GM21576 (cell line): Measurements from ENCODE around the gene PARVA.

Source experiments
- ATAC-seq: cut with Tn5 transposase; IDR thresholded peaks from one replicate; pipeline ENCODE4 v1.9.1; 2021; ENCODE audit warnings: mild to moderate bottlenecking, moderate library complexity; ENCODE audit not compliant: unreplicated experiment

PARVA gene

DNA sequence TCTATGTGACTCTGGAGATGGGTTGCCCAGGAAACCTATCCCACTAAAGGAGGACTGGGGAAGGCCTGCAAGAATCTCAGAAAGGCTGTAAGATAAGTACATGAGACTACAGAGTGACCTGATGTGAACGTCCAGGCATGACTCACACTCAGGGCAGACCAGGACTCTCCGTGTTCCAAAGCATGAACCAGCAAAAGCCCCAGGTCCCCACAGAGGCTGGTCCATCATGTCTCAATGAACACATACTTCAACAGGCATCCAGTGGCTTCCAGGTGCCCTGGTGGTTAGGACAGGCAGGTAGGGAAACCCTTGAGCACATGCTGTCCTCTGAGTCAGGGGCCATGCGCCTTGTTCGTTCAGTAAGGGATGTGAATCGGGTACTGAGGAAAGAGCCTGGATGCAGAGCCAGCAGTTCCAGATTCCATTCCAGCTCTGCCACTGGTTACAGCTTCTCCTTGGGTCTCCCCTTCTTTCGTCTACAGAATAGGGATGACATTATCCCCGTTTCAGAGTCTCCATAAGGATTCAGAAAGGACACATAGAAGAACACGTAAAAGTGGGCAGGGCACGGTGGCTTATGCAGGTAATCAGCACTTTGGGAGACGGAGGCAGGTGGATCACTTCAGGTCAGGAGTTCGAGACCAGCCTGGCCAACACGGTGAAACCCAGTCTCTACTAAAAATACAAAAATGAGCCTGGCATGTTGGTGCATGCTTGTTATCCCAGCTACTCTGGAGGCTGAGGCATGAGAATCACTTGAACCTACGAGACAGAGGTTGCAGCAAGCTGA, 167.8 kb downstream of the PARVA start:
- no peak for ATAC-seq

DNA sequence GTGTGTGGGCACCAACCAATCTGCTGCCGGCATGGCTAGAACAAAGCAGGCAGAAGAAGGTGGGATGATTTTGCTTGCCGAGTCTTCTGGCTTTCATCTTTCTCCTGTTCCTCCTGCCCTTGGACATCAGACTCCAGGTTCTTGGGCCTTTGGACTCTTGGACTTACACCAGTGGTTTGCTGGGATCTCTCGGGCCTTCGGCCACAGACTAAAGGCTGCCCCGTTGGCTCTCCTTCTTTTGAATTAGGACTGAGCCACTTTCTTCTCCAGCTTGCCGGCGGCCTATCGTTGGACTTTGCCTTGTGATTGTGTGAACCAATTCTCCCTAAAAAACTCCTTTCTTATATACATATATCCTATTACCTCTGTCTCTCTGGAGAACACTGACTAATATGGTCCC, 168.8 kb downstream of the PARVA start:
- no peak for ATAC-seq

DNA sequence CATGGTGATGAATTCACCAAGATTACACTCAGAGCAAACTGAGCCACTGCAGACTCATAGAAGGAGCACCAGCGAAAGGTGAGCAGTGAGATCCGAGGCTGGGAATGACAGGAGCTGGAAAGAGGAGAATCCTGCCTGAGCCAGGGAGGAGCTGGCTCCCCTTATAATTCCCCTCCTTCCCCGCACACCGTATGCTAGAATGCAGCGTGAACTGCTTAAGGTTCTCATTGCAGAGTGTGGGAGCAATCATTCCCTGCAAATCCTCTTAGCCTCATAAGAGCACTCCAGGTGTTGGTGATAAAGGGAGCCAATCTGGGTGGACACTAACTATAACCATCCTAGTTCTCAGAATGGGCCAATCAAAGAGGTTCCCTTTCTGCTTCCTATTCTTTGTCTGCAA, 169.3 kb downstream of the PARVA start:
- ATAC-seq, result no peak

DNA sequence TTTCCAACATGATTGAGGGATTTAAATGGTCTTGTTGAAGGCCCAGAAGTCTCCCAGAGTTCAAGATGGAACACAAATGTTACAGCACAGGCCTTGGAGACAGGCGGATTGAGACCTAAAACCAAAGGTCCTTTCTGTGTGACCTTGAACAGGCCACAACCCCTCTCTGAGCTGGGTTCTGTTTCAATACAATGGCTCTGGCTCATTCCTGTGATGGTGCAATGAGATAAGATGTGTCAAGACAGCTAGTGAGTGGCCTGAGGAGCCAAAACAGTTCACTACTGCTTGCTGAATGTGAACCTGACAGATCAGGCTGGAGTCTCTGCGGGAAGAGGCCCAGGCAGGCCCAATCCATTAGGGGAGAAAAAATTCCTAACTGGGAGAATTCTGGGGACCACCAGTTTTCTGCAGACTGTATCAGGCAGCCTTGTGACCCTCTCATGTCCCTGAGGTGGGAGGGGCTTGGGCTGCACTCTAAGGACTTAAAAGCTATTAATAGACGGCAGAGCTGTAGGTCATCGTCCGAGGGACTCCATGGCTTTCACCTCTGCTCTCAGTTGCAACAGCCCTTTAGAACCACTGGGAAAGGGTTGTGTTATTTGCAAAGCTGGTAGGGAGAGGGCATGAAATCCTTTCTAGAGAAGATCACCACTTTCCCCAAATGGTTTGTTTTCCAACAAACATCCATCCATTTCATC, 170.7 kb downstream of the PARVA start:
- no peak for ATAC-seq

DNA sequence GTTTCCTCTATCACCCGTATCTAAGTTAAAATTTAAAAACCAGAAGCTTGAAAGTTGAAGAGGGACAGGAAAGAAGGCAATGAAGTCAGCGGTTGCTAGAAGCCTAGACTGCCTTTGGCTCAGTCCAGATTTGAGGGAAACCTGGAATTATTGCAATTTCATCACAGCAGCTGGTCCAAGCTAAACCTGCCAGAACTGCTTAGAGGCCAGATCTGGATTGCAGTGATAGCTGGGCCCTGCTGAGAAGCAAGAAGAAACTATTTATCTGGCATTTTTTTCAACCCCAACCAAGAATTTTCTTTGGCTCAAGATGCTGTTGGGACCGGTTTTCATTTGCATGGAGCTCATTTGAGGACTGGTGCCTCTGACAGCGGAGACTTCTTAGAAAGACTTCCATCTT, 175.3 kb downstream of the PARVA start:
- ATAC-seq, result no peak

DNA sequence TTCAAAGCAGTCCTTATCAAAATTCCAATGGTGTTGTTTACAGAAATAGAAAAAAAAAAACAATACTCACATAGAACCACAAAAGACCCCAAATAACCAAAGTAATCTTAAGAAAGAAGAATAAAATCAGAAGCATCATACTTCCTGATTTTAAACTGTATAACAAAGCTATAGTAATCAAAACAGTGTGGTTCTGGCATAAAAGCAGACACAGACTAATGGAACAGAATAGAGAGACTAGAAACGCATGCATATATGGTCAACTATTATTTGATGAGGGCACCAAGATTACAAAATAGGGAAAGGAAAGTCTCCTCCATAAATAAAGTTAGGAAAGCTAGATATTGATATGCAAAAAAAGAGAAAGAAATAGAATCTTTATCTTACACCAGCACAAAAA, 176.8 kb downstream of the PARVA start:
- ATAC-seq, result no peak

DNA sequence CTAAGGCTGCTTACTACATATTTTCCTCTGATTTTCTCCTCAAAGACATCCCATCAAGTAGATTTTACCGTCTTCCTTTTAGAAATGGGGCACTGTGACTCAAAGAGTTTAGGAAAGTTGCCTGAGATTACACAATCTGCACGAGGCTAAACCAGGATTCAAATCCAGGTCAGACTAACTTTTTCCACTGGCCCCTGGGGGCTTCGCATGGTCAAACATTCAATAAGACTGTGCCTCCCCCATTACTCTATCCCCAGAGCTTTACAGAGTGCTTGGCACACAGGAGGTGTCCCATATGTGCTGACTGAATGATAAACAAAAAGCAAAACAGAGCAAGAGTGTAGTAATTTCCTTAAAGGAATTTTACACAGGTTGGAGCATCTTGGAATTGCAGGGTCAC, 178.8 kb downstream of the PARVA start:
- no peak for ATAC-seq

DNA sequence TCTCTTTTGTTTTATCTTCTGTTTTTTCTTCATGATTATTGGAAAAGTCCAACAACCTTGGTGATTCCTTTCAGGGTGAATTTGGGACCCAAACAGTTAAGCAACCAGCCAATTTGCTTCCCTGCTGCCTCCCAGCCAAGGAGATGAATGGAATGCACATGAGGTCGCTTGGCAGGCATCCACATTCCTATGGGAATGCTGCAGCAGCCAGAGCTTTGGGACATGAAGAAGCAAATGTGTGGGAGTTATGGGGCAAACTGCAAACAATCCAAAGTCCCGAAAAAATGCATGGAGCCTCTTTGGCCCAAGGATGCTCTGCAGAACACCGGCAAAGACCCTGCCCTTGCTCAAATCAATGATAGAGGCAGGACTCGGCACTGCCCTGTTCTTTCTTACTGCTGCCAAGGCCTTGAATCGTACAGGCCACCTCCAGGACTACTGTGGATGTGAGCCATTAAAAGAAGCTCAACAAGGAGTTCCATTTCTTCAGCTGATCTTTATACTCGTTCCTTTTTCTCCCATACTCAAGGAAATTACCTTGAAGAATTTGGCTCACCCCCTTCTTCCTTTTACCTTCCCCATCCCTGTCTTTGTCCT, 179.5 kb downstream of the PARVA start:
- ATAC-seq, result no peak

DNA sequence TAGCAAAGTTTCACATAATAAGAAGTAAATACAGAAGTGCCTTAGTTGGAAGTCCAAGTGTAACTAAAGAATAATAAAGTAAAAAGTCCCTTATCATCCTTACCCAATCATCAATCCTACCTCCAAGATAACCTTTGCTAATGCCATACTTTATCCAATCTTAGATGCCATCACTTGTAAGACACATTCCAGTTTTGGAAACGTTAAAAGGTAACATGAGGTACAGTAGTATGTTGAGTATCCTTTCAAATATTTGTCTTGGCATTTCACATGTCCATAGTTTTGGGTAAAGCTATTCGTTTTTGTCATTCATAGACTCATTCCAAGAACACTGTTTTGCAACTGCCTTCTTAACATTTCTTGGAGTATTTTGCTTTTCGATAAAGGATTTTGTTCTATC, 181.6 kb downstream of the PARVA start:
- ATAC-seq, result no peak

DNA sequence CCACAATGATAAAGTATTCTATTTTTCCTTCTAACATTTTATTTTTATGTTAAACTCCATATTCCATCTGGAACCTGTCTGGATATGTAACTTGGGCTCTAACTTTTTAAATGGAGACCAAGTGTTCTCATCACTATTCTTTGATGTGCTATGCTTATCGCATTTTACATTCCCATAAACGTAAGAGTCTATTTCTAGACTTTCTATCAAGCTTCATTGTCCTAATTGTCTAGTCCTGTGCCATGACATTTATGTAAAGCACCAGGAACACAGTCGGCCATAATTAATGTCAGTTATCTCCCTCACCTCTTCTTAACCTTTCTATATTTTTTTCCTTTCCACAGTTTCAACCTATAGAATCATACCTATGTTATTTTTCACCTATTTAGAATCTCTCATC, 183.0 kb downstream of the PARVA start:
- ATAC-seq, result no peak

DNA sequence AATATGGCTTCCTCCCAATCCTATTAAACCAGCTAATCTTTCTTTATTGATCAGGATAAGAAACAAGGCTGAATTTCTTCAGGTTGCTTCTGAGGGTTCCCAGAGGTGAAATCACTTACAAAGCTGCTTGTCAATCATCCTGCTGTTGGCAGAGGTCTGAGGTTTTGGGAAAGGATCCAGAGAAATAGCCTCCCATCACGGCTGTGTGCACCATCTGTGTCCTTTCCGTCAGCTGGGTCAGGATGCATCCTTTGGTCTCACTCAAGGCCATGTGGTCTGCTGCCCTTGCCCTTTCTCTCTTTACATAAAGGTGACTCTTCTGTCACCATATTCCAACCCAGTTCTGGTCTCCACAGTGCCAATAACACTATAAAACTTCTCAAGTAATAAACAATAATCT, 183.5 kb downstream of the PARVA start:
- no peak for ATAC-seq

DNA sequence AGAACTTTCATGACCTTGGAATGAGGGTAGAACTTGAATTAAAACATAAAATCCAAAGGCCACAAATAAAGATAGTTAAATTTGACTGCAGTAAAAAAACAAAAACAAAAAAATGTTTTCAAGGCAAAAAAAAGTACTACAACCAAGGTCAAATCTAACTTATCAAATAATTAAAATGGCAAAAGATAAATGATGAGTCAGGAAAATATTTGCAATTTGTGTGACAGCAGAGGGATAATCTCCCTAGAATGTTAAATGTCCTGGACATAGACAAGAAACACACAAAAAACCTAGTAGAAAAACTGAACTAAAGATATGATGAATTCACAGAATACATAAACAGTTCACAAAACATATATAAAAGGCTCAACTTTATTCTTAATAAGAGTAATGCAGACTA, 186.6 kb downstream of the PARVA start:
- ATAC-seq, result no peak

DNA sequence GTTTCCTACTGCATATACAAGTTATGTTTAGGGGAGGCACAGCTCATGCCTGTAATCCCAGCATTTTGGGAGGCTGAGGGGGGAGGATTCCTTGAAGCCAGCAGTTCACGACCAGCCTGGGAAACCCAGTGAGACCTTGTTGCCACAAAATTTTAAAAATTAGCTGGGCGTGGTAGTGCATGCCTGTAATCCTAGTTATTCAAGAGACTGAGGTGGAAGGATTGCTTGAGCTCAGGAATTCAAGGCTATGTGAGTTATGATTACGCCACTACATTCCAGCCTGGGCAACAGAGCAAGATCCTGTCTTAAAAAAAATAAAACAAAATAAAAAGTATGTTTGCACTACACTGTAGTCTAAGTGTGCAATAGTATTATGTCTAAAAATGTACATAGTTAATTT, 188.0 kb downstream of the PARVA start:
- ATAC-seq, result no peak

DNA sequence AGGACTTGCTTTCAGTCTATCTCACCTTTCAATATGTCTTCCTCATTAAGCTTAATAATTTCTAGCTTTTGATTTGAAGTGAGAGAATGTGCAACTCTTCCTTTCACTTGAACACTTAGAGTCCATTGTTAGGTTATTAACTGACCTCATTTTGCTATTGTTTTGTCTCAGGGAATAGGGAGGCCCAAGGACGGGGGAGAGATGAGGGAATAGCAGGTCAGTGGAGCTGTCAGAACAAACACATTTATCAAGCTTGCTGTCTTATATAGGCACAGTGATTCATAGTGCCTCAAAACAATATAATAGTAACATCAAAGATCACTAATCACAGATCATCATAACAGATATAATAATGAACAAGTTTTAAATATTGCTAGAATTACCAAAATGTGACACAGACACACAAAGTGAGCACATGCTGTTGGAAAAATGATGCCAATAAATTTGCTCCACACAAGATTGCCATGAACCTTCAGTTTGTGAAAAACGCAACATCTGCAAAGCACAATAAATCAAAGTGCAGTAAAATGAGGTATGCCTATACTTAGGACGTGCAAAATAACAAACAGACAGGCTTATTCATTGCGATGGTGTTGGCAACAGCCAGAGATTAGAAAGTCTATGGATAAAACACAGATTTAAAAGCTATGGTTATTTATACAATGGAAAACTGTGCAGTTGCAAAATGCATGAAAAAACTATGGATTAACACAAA, 190.5 kb downstream of the PARVA start:
- ATAC-seq, result no peak

DNA sequence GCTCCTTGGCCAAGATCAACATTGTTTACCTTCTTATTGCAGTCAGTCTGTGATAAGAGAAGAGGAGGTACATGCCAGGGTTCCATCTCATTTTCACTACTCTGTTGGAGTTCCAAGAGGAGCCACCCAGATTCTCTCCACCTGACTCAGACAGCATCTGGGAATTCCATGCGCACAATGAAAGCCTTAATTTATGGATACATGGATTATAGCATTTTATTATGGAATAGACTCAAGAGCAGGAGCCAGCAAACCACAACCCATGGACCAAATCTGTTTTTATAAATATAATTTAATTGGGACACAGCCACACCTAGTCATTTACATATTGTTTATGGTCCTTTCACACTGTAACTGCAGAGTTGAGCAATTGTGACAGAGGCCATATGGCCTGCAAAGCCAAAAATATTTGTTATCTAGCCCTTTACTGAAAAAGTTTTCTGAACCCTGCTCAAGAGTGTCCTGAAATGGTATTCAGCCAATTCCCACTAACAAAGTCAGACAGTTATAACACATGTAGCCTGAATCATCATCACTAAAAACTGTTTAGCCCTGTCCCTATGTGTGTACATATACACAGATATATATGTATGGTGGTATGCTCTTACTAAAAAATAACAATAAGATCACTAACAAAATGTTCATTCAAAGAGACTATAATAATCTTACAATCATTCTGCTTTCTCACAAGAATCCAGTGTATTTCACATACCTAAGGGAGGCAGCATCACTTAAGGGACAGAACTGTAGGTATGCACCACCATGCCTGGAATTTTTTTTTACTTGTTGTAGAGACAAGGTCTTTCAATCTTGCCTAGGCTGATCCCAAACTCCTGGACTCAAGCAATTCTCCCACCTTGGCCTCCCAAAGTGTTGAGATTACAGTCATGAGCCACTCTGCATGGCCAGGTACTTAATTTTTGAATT, 192.4 kb downstream of the PARVA start:
- ATAC-seq, result no peak

DNA sequence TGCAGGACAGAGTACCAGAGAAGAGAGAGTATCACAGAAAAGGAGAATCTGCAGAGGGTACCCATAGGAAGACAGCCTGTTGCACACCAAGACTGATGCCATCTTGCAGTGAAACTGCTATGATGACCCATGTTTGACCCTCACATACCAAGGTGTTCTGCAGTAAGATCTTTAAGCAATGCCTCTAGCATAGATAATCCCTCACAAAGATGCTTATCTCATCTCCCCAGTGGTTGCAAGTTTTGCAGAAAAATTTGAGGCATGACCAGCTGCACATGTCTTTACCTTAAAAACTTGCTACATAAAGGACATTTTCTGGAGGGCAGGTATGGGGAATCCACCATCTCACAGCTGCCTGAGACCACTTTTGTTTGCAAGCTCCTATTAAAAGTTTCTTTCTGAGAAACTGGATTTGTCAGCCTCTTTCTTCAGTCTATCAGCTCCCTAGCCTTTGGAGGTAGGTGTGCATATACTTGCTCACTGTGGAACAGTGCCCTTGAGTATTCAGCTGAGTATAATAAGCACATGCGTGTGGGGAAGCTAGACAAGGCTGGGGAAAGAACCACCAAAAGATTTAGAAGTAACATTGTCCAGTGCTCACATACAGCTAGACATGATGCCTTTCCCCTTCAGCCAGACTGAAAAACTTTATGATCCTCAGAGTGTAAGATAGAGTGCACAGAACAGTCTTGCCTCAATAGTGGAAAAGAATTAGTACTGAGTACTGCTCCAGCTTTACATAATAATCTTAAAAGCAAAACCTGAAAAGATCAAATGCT, 196.5 kb downstream of the PARVA start:
- ATAC-seq, result no peak

DNA sequence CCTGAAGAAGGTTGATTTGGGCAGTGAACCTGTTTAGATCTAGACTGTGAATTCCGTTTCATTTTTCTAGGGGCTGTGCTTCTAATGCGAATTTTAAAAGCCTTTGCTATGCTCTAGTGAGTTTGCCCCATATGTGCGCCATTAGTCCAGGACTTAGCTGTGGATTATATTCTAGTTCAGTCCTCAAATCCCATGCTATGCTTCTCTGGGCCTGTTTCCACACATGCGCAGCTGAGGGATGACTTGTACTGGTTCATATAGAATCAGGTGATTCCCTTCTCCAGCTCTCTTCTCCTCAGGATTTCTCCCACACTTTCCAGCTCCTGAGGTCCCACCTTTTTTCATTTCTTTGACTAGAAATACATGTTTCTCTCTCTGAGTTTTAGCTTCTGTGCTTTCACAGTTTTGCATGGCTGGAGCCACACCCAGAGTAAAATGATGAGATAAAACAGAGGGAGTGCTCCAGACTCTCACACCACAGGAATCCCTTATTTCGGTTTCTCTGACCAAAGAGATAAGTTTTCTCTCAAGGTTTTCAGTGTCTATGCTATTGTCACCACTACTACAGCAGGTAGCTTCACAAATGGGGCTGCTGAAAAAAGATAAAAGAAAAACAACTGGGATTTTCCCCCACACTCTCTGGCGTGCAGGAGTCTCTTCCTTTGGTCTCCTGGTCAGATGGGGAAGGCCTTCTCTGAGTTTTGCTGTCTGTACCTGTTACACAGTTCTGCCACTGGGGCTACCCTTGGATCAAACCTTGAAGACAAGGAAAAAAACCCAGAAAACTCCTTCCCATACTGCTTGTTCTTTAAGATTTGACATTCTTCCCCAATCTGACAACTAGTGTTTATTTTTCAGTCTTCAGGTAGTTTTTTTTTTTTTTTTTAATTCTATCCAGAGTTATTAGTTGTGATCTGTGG, 200.6 kb downstream of the PARVA start:
- ATAC-seq, result no peak

DNA sequence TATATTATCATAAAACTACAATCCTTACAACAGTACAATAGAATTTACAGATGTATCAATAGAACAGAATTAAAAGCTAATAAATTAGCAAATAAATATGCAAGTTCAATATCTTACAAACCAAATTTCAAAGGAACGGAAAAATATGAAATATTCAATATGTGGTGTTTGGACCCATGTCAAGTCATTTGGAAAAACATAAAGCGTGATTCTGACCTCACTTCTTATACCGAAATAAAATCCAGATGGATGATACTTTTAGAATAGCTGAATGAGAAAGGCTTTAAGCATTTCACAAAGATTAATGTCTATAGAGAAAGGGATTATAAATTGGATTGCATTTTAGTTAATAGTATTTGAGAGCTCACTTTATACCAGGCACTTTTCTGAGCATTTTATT, 204.0 kb downstream of the PARVA start:
- no peak for ATAC-seq

DNA sequence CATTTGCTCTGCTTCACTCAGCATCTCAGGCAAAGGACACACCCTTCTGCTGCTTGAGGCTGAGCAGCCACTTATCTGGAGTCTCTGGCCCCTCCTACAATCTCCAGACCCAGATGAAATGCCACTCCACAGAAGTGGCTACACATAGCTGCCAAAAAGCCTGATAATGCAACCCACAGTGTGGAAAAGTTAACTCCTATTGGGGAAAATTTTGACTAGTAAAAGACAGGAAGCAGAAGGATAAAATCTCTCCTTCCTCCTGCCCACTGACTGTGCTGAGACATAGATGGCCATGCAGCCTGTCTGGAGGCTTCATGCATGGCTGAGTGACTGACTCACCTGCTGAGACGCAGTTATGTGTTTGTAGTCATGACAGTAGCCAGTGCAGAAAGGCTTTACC, 204.6 kb downstream of the PARVA start:
- ATAC-seq, result no peak
